Mucosa of descending colon (tissue), 3 donors: ENCODE measurements around the gene PAX2. TPM values are rescaled to one million over a fixed set of nuclear protein-coding genes. Genes with fewer than 3 reads are reported as not detected.

Experiments used
- ATAC-seq: fragments of 200-7000 bp; cut with Tn5 transposase; one replicate; pipeline ENCODE4 v1.9.1; 2020; ENCODE audit warnings: mild to moderate bottlenecking, moderate library complexity
- DNase-seq, 3 donors: peaks; one replicate each; pipeline ENCODE4 v3.0.0-alpha.2; 2020
- H3K36me3 ChIP-seq: fragments of 200-600 bp; one replicate; pipeline ENCODE4 v1.8.0; 2021; ENCODE audit warnings: low read depth, mild to moderate bottlenecking
- H3K4me1 ChIP-seq: fragments of 200-600 bp; one replicate; pipeline ENCODE4 v1.8.0; 2021; ENCODE audit warnings: low read depth, mild to moderate bottlenecking
- H3K4me3 ChIP-seq: fragments of 200-600 bp; one replicate; pipeline ENCODE4 v1.8.0; 2021; ENCODE audit warnings: mild to moderate bottlenecking
- H3K9me3 ChIP-seq: fragments of 200-600 bp; one replicate; pipeline ENCODE4 v1.8.0; 2021; ENCODE audit warnings: mild to moderate bottlenecking
- CTCF ChIP-seq: fragments of 200-600 bp; IDR thresholded peaks from one replicate; pipeline ENCODE4 v1.8.0; 2022; ENCODE audit warnings: antibody characterized with exemption, mild to moderate bottlenecking
- intact Hi-C, 2 donors: fragments of 100-400 bp; cut with DNase I in 1 of 2; cut with micrococcal nuclease in 1 of 2; formaldehyde crosslinking; loops; one replicate each; pipeline versions ENCODE4 v1.11.0 to v1.11.1; 2022; cut with DNase I, micrococcal nuclease
- total RNA-seq, 3 donors: library from RNA; stranded (reverse); fragmentation: NEBNext Ultra II Directional in 2 of 3; extraction: Animal tissue kit (Norgen Biotek cat#: 25700) in 2 of 3; gene quantifications; one replicate each; pipeline versions ENCODE4 v1.2.1 to v1.2.4, GENCODE V29; 2021 to 2023
- donor health status: DM: no; HTN: no; CAD: no; lungs with moderate emphysema.
- donor health status: DM: no; HTN: no; CAD: no.
- donor health status: DM: no; HTN: yes; CAD: no.

The PAX2 gene
- total RNA-seq, 3 donors from 2014 or later, result not detected

- Histone ChIP-seq H3K4me1 (peaks cover 14% of the 10 kb centered on the region), H3K9me3 (no peaks in the 10 kb centered on the region), H3K36me3 (no peaks in the 10 kb centered on the region), H3K4me3 (no peak overlapping the region)
- no peak for DNase-seq
- no peak for TF ChIP-seq CTCF
- intact Hi-C loops, result loop anchor here in 1 of 2 donors (5.0 kb wide), 1 partner anchor 315 kb away; no protein-coding TSS in a partner anchor
- ATAC-seq, result no peak
These were observed 131.4 kb downstream of the PAX2 start for GRCh38 chr10:100876585-100877460.

- intact Hi-C loops, result loop anchor here in 1 of 2 donors (5.0 kb wide), 1 partner anchor 315 kb away; no protein-coding TSS in a partner anchor
- Histone ChIP-seq H3K36me3 (no peaks in the 10 kb centered on the region), H3K9me3 (no peaks in the 10 kb centered on the region), H3K4me3 (no peak overlapping the region), H3K4me1 (peaks cover 14% of the 10 kb centered on the region)
- no peak for TF ChIP-seq CTCF
- ATAC-seq (no peak), DNase-seq (no peak)
These were observed 132.1 kb downstream of the PAX2 start for GRCh38 chr10:100877461-100877850.

GRCh38 chr10:100878291-100878910 is 133.0 kb downstream of the PAX2 start:
- Histone ChIP-seq H3K9me3 (no peaks in the 10 kb centered on the region), H3K4me1 (peaks cover 14% of the 10 kb centered on the region), H3K4me3 (no peak overlapping the region), H3K36me3 (no peaks in the 10 kb centered on the region)
- TF ChIP-seq CTCF, result peak; percentile 15
- intact Hi-C loops, result loop anchor here in 1 of 2 donors (5.0 kb wide), 1 partner anchor 316 kb away; no protein-coding TSS in a partner anchor
- ATAC-seq (peak; percentile 93), DNase-seq (peak in 2 of 3 donors; percentile 60 to 65)

Other genes starting within 250 kb of the PAX2 start
- 10 to 100 TPM; 14.0 to 24.8 (median 21.6) TPM for gene SEC31B, start 225.7 kb upstream of the PAX2 start, total RNA-seq
- gene NDUFB8, start 215.7 kb upstream of the PAX2 start, total RNA-seq, result 100 to 1,000 TPM; 169 to 222 (median 202) TPM
- 10 to 100 TPM; 34.0 to 50.6 (median 42.3) TPM for gene HIF1AN, start 209.6 kb upstream of the PAX2 start, total RNA-seq
- 10 to 100 TPM; 23.0 to 31.1 (median 27.5) TPM for gene SLF2, start 167.4 kb downstream of the PAX2 start, total RNA-seq
- 100 to 1,000 TPM in 1 of 3 donors, 10 to 100 TPM in 2; 68.5 to 176 (median 91.9) TPM for gene SEMA4G, start 223.9 kb downstream of the PAX2 start, total RNA-seq
- gene MRPL43, start 241.9 kb downstream of the PAX2 start, total RNA-seq, result 10 to 100 TPM; 61.3 to 82.3 (median 71.4) TPM
- gene TWNK, start 242.0 kb downstream of the PAX2 start, total RNA-seq, result 1 to 10 TPM; 6.0 to 7.8 (median 7.0) TPM